HL-60 (cell line): ENCODE results near the gene IMPA2.

Experiments
- DNase-seq, 2 experiments: peaks; one replicate each; pipeline ENCODE4 v3.0.0-alpha.2; 2010 to 2020; ENCODE audit warnings: low read depth in 1 of 2, low spot score in 1 of 2
- H3K27ac ChIP-seq: fragments of 250-450 bp; sonication (Bioruptor Pico); replicated peaks from 2 replicates; pipeline ENCODE4 v1.5.1; 2020; ENCODE audit warnings: mild to moderate bottlenecking, moderate library complexity
- H3K27me3 ChIP-seq: fragments of 250-450 bp; sonication (Bioruptor Pico); 2 replicates; pipeline ENCODE4 v1.5.1; 2021; ENCODE audit warnings: mild to moderate bottlenecking, moderate library complexity; ENCODE audit not compliant: insufficient read depth, poor library complexity, severe bottlenecking
- H3K4me3 ChIP-seq: replicated peaks from 2 replicates; pipeline ENCODE4 v1.5.1; 2011; ENCODE audit warnings: mild to moderate bottlenecking, control low read depth, low read length; ENCODE audit not compliant: insufficient read depth
- GABPA ChIP-seq: IDR thresholded peaks from 2 replicates; pipeline ENCODE4 v1.6.1; 2012; ENCODE audit warnings: low read depth
- POLR2AphosphoS5 ChIP-seq: IDR thresholded peaks from 2 replicates; pipeline ENCODE4 v1.6.1; 2012; ENCODE audit warnings: low read depth
- SPI1 ChIP-seq: IDR thresholded peaks from 2 replicates; pipeline ENCODE4 v1.6.1; 2012; ENCODE audit warnings: low read depth, mild to moderate bottlenecking, borderline replicate concordance
- TF ChIP-seq, protein P1 (sequence below): IDR thresholded peaks from one replicate; pipeline ENCODE4 v1.5.1; 2011; ENCODE audit warnings: low read length, control low read depth, inconsistent platforms; ENCODE audit not compliant: insufficient read depth
- TF ChIP-seq, protein P2 (sequence below): IDR thresholded peaks from 2 replicates; pipeline ENCODE4 v1.6.1; 2012; ENCODE audit warnings: low read depth; ENCODE audit not compliant: insufficient replicate concordance

The IMPA2 gene

DNA sequence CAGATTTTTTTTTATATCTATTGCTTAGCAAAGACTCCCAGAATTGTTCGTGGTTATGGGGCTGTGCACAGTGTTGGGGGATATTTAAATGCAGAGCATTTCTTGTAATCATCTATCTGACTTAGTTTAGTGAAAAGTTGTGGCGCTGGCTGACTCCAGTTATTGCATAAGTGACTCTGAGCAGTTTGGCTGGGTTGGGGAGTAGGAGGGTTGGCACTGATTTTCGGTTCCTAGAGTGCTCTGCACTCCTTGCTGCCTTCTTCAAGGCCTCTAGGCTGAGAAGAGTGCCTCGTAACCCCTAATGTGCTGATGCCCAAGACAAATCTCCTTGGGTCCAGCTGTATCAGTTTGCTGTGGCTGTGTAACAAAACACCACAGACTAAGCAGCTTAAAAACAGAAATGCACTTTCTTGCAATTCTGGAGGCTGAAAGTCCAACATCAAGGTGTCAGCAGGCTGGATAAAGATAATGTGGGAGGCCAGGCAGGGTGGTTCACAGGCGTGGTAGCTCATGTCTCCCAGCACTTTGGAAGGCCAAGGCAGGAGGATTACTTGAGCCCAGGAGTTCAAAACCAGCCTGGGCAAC is 6.5 kb upstream of the IMPA2 start:
- Histone ChIP-seq H3K27me3 (no peaks in the 10 kb centered on the region), H3K4me3 (no peak overlapping the region)

DNA sequence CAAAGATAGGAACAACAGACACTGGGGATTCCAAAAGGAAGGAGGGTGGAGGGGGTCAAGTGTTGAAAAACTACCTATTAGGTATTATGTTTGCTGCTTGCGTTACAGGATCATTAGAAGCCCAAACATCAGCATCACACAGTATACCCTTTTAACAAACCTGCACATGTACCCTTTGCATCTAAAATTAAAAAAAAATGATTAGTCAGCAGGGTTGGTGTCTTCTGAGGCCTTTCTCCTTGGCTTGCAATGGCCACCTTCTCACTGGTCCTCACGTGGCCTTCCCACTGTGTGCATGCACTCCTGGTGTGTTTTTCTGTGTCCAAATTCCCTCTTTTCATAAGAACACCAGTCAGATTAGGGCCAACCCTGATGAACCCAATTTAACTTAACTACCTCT is 5.6 kb upstream of the IMPA2 start:
- TF ChIP-seq SPI1, result no peak
- no peak for TF ChIP-seq GABPA
- TF ChIP-seq, protein P1, sequence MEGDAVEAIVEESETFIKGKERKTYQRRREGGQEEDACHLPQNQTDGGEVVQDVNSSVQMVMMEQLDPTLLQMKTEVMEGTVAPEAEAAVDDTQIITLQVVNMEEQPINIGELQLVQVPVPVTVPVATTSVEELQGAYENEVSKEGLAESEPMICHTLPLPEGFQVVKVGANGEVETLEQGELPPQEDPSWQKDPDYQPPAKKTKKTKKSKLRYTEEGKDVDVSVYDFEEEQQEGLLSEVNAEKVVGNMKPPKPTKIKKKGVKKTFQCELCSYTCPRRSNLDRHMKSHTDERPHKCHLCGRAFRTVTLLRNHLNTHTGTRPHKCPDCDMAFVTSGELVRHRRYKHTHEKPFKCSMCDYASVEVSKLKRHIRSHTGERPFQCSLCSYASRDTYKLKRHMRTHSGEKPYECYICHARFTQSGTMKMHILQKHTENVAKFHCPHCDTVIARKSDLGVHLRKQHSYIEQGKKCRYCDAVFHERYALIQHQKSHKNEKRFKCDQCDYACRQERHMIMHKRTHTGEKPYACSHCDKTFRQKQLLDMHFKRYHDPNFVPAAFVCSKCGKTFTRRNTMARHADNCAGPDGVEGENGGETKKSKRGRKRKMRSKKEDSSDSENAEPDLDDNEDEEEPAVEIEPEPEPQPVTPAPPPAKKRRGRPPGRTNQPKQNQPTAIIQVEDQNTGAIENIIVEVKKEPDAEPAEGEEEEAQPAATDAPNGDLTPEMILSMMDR, result no peak
- TF ChIP-seq, protein P2, sequence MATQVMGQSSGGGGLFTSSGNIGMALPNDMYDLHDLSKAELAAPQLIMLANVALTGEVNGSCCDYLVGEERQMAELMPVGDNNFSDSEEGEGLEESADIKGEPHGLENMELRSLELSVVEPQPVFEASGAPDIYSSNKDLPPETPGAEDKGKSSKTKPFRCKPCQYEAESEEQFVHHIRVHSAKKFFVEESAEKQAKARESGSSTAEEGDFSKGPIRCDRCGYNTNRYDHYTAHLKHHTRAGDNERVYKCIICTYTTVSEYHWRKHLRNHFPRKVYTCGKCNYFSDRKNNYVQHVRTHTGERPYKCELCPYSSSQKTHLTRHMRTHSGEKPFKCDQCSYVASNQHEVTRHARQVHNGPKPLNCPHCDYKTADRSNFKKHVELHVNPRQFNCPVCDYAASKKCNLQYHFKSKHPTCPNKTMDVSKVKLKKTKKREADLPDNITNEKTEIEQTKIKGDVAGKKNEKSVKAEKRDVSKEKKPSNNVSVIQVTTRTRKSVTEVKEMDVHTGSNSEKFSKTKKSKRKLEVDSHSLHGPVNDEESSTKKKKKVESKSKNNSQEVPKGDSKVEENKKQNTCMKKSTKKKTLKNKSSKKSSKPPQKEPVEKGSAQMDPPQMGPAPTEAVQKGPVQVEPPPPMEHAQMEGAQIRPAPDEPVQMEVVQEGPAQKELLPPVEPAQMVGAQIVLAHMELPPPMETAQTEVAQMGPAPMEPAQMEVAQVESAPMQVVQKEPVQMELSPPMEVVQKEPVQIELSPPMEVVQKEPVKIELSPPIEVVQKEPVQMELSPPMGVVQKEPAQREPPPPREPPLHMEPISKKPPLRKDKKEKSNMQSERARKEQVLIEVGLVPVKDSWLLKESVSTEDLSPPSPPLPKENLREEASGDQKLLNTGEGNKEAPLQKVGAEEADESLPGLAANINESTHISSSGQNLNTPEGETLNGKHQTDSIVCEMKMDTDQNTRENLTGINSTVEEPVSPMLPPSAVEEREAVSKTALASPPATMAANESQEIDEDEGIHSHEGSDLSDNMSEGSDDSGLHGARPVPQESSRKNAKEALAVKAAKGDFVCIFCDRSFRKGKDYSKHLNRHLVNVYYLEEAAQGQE, result no peak
- no peak for TF ChIP-seq POLR2AphosphoS5
- no peak overlapping the region for H3K27ac ChIP-seq
- H3K27me3 ChIP-seq, result no peaks in the 10 kb centered on the region
- no peak overlapping the region for H3K4me3 ChIP-seq
- no peak for DNase-seq

More for the DNA sequence above, 6.5 kb upstream of the IMPA2 start:
- peak overlapping the region; percentile 88 for H3K27ac ChIP-seq
- DNase-seq, result no peak
- TF ChIP-seq, protein P2, result no peak
- TF ChIP-seq, protein P1, result no peak
- TF ChIP-seq SPI1 (no peak), GABPA (no peak), POLR2AphosphoS5 (no peak)

DNA sequence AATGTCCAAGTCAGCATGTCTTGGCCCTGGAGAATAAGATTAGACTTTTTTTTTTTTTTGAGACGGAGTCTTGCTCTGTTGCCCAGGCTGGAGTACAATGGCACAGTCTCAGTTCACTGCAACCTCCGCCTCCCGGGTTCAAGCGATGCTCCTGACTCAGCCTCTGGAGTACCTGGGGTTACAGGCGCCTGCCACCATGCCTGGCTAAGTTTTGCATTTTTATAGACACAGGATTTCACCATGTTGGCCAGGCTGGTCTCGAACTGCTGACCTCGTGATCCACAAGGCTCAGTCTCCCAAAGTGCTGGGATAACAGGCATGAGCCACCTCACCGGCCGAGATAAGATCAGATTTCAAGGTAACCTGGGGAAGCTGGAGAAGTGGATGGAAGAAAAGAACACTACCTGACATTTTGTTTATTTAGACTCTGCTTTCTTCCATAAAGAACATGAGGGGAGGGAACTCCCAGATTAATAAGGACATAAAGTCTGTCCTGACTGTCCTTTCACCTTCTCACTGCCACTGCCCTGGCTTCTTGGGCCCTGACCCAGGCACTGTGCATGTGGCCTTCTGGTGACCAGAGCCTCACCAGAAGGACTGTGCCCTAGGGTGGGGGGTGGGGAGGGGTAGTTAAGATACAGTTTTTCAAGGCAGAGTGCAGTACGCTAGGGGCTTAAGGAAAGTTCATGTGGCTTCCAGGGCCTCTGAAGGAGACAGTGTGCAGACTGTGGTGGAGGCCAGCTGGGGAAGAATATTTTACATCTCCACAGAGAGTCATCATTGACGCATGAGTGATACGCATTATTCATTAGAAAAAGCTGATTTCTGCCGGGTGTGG is 4.8 kb upstream of the IMPA2 start:
- TF ChIP-seq, protein P1, result no peak
- no peak for TF ChIP-seq GABPA
- TF ChIP-seq SPI1, result no peak
- no peak for TF ChIP-seq POLR2AphosphoS5
- TF ChIP-seq, protein P2, result no peak
- H3K4me3 ChIP-seq, result no peak overlapping the region
- H3K27me3 ChIP-seq, result no peaks in the 10 kb centered on the region
- no peak for DNase-seq
- H3K27ac ChIP-seq, result no peak overlapping the region
